Activated naive CD4-positive, alpha-beta T cell treated with anti-CD3 and anti-CD28 coated beads for 36 hours (primary cell): ENCODE results near the gene PTCRA. TPM values are rescaled to one million over a fixed set of nuclear protein-coding genes. Genes with fewer than 3 reads are reported as not detected.
A peak's percentile ranks its signal among the peaks of the same experiment; 100 is the strongest.

Experiments used
- CTCF ChIA-PET: fragments of 350-600 bp; sonication (Branson Sonifier 250); formaldehyde crosslinking; loops from one replicate; lab custom pipeline; 2021; ENCODE audit warnings: antibody characterized with exemption; lab: Charles Lee
- DNase-seq: peaks from one replicate; pipeline ENCODE4 v3.0.0-alpha.2; 2020
- H3K27ac Mint-ChIP-seq: one replicate; pipeline ENCODE4 v1.8.0; 2021; ENCODE audit warnings: mild to moderate bottlenecking, mixed read lengths
- H3K27me3 Mint-ChIP-seq: one replicate; pipeline ENCODE4 v1.8.0; 2021; ENCODE audit warnings: low read depth, mixed read lengths
- H3K36me3 Mint-ChIP-seq: one replicate; pipeline ENCODE4 v1.8.0; 2021; ENCODE audit warnings: low read depth, mixed read lengths
- H3K4me1 Mint-ChIP-seq: one replicate; pipeline ENCODE4 v1.8.0; 2021; ENCODE audit warnings: low read depth, mixed read lengths
- H3K4me3 Mint-ChIP-seq: one replicate; pipeline ENCODE4 v1.8.0; 2021; ENCODE audit warnings: mild to moderate bottlenecking, moderate library complexity, mixed read lengths
- H3K9me3 Mint-ChIP-seq: one replicate; pipeline ENCODE4 v1.8.0; 2021; ENCODE audit warnings: mixed read lengths
- intact Hi-C: fragments of 100-400 bp; cut with micrococcal nuclease; formaldehyde crosslinking; loops from one replicate; pipeline ENCODE4 v1.15.1; 2023
- total RNA-seq, 2 experiments: library from RNA; stranded (reverse); gene quantifications; one replicate each; pipeline ENCODE4 v1.2.3, GENCODE V29; 2021

The PTCRA gene
- total RNA-seq, 2 experiments from 2014 or later, result not detected

DNA sequence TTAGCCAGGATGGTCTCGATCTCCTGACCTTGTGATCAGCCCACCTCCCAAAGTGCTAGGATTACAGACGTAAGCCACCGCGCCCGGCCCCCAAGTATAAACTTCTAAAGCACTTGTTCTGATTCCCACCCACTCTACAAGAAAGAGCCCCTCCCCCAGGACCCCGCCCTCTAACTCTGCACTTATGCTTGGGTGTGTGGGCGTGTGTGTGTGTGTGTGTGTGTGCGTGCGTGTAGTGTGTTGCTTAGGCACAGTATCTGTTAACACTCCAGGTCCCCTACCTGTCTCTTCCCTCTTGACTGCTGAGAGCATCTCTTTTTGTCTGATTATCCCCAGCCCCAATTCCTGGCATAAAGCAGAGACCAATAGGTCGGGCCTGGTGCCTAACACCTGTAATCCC, 6.0 kb upstream of the PTCRA start:
- Mint-ChIP-seq H3K27me3 (peaks cover 7% of the 10 kb centered on the region), H3K9me3 (no peaks in the 10 kb centered on the region), H3K4me3 (no peak overlapping the region), H3K27ac (no peak overlapping the region), H3K4me1 (peaks cover 3% of the 10 kb centered on the region), H3K36me3 (no peaks in the 10 kb centered on the region)
- DNase-seq, result no peak
- intact Hi-C loops, result no loop called here
- CTCF ChIA-PET, result interaction anchor here (0.8 kb wide), 1 partner anchor 398 kb away, joined by 4 read pairs; no protein-coding TSS in a partner anchor

DNA sequence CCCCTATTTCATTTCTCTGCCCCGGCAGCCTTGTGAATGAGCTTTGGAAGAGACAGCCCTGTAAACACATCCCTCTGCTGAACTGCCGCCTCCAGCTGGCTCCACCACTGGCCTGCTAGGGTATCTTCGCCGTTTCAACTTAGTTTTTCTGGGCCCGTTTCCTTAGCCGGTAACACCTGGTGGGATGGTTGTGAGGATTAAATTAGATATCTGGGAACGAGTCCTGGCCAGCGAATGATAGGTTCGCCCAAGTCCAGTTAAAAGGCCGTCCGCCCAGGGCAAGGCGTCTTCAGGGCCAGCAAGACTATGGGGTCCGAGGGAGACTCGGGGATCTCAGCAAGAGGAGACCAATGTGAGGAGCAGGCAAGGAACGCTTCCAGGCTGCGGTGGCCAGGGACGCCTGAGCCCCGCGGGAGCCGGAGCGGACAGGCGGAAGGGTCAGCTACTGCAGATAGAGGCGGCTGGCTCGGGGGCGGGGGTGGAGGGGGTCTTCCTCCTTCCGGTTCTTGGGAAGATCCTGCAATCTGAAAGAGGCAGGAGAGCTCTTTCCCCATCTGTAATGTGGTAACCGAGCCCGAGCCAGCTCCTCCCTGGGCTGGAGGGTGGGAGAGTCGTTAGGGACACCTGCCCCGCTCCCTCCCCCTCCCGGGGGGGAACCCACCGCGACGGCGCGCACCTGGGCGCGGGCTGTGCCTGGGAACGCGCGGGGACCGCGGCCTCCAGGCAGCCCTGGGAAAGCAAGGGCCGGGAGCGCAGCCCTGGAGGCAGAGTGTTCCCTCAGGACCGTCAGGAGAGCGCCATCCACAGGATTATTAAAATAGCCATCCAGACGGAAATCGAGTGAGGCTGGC, 4.5 kb upstream of the PTCRA start:
- Mint-ChIP-seq H3K4me3 (peak overlapping the region; percentile 30), H3K27ac (no peak overlapping the region), H3K9me3 (no peaks in the 10 kb centered on the region), H3K27me3 (peaks cover 9% of the 10 kb centered on the region), H3K4me1 (peaks cover 3% of the 10 kb centered on the region), H3K36me3 (no peaks in the 10 kb centered on the region)
- intact Hi-C loops, result no loop called here
- CTCF ChIA-PET, result no interaction called here
- no peak for DNase-seq

DNA sequence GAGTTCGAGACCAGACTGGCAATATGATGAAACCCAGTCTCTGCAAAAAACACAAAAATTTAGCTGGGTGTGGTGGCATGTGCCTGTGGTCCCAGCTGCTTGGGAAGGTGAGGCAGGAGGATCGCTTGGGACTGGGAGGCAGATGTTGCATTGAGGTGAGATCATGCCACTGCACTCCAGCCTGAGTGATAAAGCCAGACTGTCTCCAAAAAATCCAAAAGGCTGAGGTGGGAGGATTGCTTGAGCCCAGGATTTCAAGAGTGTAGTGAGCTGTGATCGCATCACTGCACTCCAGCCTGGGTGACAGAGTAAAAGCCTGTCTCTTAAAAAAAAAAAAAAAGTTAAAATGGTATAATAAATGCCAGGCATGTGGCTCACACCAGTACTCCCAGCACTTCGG, 1.3 kb upstream of the PTCRA start:
- H3K36me3 Mint-ChIP-seq, result no peaks in the 10 kb centered on the region
- H3K27ac Mint-ChIP-seq, result no peak overlapping the region
- intact Hi-C loops, result no loop called here
- no peaks in the 10 kb centered on the region for H3K9me3 Mint-ChIP-seq
- CTCF ChIA-PET, result interaction anchor here (0.7 to 2.0 kb wide), 4 partner anchors 13 to 259 kb away, joined by 3 to 7 read pairs (median 3); no protein-coding TSS in a partner anchor
- H3K4me1 Mint-ChIP-seq, result peaks cover 3% of the 10 kb centered on the region
- no peak for DNase-seq
- H3K27me3 Mint-ChIP-seq, result peaks cover 9% of the 10 kb centered on the region
- no peak overlapping the region for H3K4me3 Mint-ChIP-seq

DNA sequence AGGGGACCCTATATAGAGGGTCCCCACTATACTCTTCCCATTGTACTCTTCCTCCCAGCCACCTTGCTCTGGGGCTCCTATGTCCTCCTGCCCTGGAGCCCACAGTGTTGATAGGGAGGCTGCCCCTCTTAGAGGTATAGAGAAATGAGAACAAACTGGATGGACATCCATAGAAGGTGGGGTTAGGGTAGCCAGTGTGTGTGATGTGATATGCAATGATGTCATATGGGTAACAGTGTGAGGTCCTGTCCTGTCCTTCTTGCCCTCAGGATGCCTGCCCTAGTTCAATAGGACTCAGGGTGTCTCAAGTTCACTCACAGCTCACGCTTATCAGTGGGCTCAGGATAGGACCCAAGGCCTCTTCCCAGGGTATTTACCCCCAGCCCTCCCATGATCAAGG, 435 bp downstream of the PTCRA start:
- H3K4me1 Mint-ChIP-seq, result peaks cover 1% of the 10 kb centered on the region
- no peak for DNase-seq
- H3K36me3 Mint-ChIP-seq, result no peaks in the 10 kb centered on the region
- H3K4me3 Mint-ChIP-seq, result no peak overlapping the region
- CTCF ChIA-PET, result interaction anchor here (0.6 to 1.2 kb wide), 4 partner anchors 10 to 882 kb away, joined by 3 to 6 read pairs (median 4); no protein-coding TSS in a partner anchor
- peaks cover 7% of the 10 kb centered on the region for H3K27me3 Mint-ChIP-seq
- H3K27ac Mint-ChIP-seq, result no peak overlapping the region
- no peaks in the 10 kb centered on the region for H3K9me3 Mint-ChIP-seq
- intact Hi-C loops, result no loop called here

DNA sequence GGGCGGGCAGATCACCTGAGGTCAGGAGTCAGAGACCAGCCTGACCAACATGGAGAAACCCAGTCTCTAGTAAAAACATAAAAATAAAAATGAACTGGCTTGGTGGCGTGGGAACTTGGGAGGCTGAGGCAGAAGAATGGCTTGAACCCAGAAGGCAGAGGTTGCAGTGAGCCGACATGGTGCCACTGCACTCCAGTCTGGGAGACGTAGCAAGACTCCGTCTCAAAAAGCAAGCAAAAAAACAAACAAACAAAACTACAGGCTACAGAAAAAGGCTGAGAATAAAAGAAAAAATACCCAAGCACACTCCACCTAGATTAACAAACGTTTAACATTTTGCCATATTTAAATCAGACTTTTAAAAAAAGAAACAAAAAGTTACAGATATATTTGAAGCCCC, 5.9 kb downstream of the PTCRA start:
- DNase-seq, result no peak
- intact Hi-C loops, result no loop called here

DNA sequence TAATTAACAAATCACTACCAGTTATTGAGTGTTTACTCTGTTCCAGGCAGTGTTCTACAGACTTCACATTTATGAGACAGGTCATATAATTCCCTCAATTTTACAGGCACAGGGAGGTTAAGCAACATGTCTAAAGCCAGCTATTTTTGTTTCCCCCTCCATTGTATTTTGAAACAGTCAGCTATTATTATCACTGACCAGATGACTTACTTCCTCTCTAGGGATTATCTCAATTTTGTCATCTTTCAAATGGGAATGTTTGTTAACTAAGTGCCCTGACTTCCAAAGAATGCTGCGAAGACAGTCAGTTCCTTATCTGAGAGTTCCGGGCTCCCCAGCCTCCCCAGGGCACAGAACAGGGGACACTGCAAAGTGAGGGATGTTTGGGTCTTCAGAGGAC, 7.8 kb downstream of the PTCRA start:
- Mint-ChIP-seq H3K4me3 (no peak overlapping the region), H3K4me1 (peaks cover 5% of the 10 kb centered on the region), H3K9me3 (no peaks in the 10 kb centered on the region), H3K27ac (no peak overlapping the region), H3K27me3 (no peaks in the 10 kb centered on the region), H3K36me3 (peaks cover 3% of the 10 kb centered on the region)
- no peak for DNase-seq
- intact Hi-C loops, result no loop called here
- CTCF ChIA-PET, result no interaction called here

More for the DNA sequence above, 5.9 kb downstream of the PTCRA start:
- Mint-ChIP-seq H3K36me3 (no peaks in the 10 kb centered on the region), H3K4me1 (no peaks in the 10 kb centered on the region), H3K27ac (no peak overlapping the region), H3K9me3 (no peaks in the 10 kb centered on the region), H3K27me3 (no peaks in the 10 kb centered on the region), H3K4me3 (no peak overlapping the region)
- CTCF ChIA-PET, result no interaction called here

DNA sequence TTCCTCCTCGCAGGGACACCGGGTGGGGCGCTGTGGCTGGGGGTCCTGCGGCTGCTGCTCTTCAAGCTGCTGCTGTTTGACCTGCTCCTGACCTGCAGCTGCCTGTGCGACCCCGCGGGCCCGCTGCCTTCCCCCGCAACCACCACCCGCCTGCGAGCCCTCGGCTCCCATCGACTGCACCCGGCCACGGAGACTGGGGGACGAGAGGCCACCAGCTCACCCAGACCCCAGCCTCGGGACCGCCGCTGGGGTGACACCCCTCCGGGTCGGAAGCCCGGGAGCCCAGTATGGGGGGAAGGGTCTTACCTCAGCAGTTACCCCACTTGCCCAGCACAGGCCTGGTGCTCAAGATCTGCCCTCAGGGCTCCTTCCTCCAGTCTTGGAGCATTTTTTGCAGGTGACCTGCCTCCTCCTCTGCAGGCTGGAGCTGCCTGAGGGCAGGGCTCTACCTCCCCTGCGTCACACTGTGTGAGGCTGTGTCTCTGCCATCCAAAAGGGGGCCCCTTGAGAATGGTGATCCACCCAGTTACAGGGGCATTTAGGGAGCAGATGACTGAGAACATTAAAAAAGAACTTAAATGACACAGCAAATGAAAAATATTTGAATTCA, 9.5 kb downstream of the PTCRA start:
- H3K9me3 Mint-ChIP-seq, result no peaks in the 10 kb centered on the region
- H3K27ac Mint-ChIP-seq, result no peak overlapping the region
- intact Hi-C loops, result loop anchor here (5.0 kb wide), 1 partner anchor 143 kb away; the partner anchor contains the start of gene BICRAL
- no peak for DNase-seq
- H3K27me3 Mint-ChIP-seq, result no peaks in the 10 kb centered on the region
- peaks cover 6% of the 10 kb centered on the region for H3K36me3 Mint-ChIP-seq
- H3K4me1 Mint-ChIP-seq, result peaks cover 8% of the 10 kb centered on the region
- no peak overlapping the region for H3K4me3 Mint-ChIP-seq
- CTCF ChIA-PET, result no interaction called here

DNA sequence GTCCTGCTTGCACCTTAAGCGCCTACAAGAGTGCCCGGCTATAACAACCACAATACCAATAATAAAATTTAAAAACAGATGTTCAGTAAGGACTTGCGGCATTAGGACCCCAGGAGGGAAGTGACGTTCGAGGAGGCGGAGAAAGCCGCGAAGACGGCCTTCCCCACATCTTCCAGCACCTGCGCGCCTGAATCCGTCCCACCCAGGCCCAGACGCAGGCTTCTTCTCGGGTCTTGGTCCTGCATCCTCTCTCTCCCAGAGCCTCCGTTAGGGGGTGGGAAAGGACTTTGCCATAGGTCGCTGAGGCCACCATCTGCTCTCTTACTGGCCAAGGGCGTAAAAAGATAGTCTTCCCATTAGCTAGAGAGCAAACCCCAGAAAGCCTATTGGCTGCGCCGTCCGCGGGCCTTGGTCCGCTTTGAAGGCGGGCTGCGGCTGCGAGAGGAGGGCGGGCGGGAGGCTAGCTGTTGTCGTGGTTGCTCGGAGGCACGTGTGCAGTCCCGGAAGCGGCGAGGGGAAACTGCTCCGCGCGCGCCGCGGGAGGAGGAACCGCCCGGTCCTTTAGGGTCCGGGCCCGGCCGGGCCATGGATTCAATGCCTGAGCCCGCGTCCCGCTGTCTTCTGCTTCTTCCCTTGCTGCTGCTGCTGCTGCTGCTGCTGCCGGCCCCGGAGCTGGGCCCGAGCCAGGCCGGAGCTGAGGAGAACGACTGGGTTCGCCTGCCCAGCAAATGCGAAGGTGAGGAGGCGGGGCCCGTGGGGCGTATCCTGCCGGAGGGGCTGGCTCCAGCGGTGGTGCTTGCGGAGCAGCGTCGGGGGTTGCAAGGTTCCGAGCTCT, 13.3 kb downstream of the PTCRA start, which contains the start of gene CNPY3:
TSS of gene CNPY3 (plus strand) at position 495 of the 835 bp plus-strand sequence. CDS start at position 586, 91 bp downstream.
- CTCF ChIA-PET, result interaction anchor here (0.5 to 2.5 kb wide), 13 partner anchors 10 to 291 kb away, joined by 3 to 8 read pairs (median 4); partner anchors contain the start of gene PPP2R5D
- intact Hi-C loops, result loop anchor here (1.0 to 5.0 kb wide), 12 partner anchors 39 to 642 kb away; partner anchors contain the start of genes ABCC10, BICRAL, KLC4 and KLHDC3

DNA sequence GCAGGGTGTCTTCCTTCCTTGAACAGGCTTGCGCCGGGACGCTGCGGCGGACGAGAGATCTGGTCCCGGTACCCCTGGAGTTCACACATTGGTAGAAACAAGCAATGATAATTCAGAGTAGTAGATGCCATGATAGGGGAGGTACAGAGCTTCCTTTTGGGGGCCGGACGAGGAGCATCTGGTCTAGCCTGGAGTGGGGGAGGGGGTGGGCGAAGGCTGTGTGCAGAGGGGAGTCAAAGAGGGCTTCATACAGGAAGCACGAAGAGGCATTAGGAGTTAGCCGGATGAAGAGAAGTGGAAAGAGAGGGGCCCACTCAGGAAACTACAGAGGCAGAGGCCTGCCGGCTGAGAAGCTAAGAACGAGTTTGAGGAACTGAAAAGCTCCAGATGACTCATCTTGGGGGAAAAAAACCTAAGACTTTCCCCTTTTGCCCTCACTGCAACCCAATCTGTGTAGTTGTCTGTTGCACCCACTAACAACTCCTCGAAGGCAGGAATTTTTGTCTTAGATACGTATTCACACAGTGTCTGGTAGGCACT, 14.0 kb downstream of the PTCRA start:
- peak; percentile 82 for DNase-seq
- Mint-ChIP-seq H3K27ac (peak overlapping the region; percentile 100), H3K4me1 (peaks cover 40% of the 10 kb centered on the region), H3K27me3 (no peaks in the 10 kb centered on the region), H3K36me3 (peaks cover 23% of the 10 kb centered on the region), H3K4me3 (peak overlapping the region; percentile 100), H3K9me3 (no peaks in the 10 kb centered on the region)
- intact Hi-C loops, result loop anchor here (1.0 to 5.0 kb wide), 13 partner anchors 40 to 641 kb away; partner anchors contain the start of genes ABCC10, BICRAL, CUL7 and KLC4
- CTCF ChIA-PET, result interaction anchor here (0.5 to 2.5 kb wide), 11 partner anchors 9 to 264 kb away, joined by 3 to 8 read pairs (median 4); partner anchors contain the start of gene PPP2R5D

More for the DNA sequence above, 13.3 kb downstream of the PTCRA start, which contains the start of gene CNPY3:
- Mint-ChIP-seq H3K36me3 (peaks cover 21% of the 10 kb centered on the region), H3K4me1 (peaks cover 40% of the 10 kb centered on the region), H3K27me3 (no peaks in the 10 kb centered on the region), H3K4me3 (peak within 1 kb of the TSS; percentile 100), H3K9me3 (no peaks in the 10 kb centered on the region), H3K27ac (peak within 1 kb of the TSS; percentile 100)
- DNase-seq, result peak; percentile 98

DNA sequence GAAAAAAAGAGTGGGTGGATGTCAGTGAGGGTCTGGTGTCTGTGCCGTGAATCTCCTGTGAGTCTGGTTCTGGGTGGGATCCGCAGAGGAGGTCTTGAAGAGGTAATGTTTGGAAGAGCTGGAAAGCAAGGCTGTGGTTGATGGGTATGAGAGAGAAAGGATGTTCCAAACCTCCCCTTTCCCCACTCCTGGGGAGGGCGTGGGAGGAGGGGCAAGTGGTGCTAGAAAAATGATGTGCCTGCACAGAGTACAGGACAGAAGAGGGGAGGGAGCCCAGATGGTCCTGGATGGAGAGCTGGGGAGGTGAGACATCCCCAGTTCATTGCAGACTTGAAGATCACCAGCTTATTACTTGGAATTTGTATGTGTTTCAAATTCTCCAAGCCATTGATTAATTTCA, 16.6 kb downstream of the PTCRA start:
- Mint-ChIP-seq H3K36me3 (peaks cover 30% of the 10 kb centered on the region), H3K27ac (peak overlapping the region; percentile 77), H3K9me3 (no peaks in the 10 kb centered on the region), H3K4me3 (peak overlapping the region; percentile 5), H3K27me3 (no peaks in the 10 kb centered on the region), H3K4me1 (peaks cover 43% of the 10 kb centered on the region)
- intact Hi-C loops, result no loop called here
- CTCF ChIA-PET, result interaction anchor here (1.0 kb wide), 1 partner anchor 43 kb away, joined by 3 read pairs; no protein-coding TSS in a partner anchor
- DNase-seq, result no peak

DNA sequence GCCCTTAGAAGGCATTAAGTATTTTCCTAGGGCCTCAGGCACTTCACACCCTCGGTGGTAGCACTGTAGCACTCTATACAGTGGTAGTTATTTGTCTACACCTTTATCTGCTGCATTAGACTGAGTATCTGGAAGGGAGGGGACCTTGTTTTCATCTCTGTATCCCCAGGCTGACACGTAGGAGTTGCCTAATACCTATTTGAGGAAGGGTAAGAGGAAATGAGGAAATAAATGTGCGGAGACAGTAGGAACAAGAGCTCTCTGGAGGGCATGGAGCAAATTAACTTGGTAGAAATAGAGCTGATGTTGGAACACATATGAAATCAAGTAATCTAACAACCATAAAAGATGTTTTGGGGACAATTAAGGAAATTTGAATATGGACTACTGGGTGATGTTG, 17.4 kb downstream of the PTCRA start:
- Mint-ChIP-seq H3K27ac (peak overlapping the region; percentile 47), H3K9me3 (no peaks in the 10 kb centered on the region), H3K27me3 (no peaks in the 10 kb centered on the region), H3K4me3 (no peak overlapping the region), H3K36me3 (peaks cover 34% of the 10 kb centered on the region), H3K4me1 (peaks cover 43% of the 10 kb centered on the region)
- DNase-seq, result no peak
- CTCF ChIA-PET, result no interaction called here
- intact Hi-C loops, result no loop called here
